ENCODE results near the gene NPTX1. TPM values are rescaled to one million over a fixed set of nuclear protein-coding genes. Genes with fewer than 3 reads are reported as not detected.

Gene NPTX1
- 10 to 100 TPM in 2 of 9 donors, 1 to 10 TPM in 7; 1.1 to 38.4 (median 6.3) TPM for total RNA-seq
- polyA plus RNA-seq: 10 to 100 TPM in 1 of 3 donors, 1 to 10 TPM in 1, under 1 TPM in 1; 0.30 to 68.2 (median 1.0) TPM
- long read RNA-seq, donor 1, full-length matches to known transcripts: 29 of 37 reads
- long read RNA-seq, donor 1, partial matches to known transcripts: 8 of 37 reads
- long read RNA-seq, donor 1, other reads (novel, unspliced or antisense): 0 of 37 reads
- long read RNA-seq, donor 2, full-length matches to known transcripts: 16 of 16 reads
- long read RNA-seq, donor 2, partial matches to known transcripts: 0 of 16 reads
- long read RNA-seq, donor 2, other reads (novel, unspliced or antisense): 0 of 16 reads
- long read RNA-seq, donor 3, full-length matches to known transcripts: 7 of 12 reads
- long read RNA-seq, donor 3, partial matches to known transcripts: 5 of 12 reads
- long read RNA-seq, donor 3, other reads (novel, unspliced or antisense): 0 of 12 reads
- long read RNA-seq, donor 4: 0 reads
- long read RNA-seq, donor 5, full-length matches to known transcripts: 17 of 17 reads
- long read RNA-seq, donor 5, partial matches to known transcripts: 0 of 17 reads
- long read RNA-seq, donor 5, other reads (novel, unspliced or antisense): 0 of 17 reads
- long read RNA-seq, donor 6, partial matches to known transcripts: 0 of 1 reads
- long read RNA-seq, donor 6, other reads (novel, unspliced or antisense): 1 of 1 reads
- long read RNA-seq, donor 7, full-length matches to known transcripts: 11 of 11 reads
- long read RNA-seq, donor 7, partial matches to known transcripts: 0 of 11 reads
- long read RNA-seq, donor 7, other reads (novel, unspliced or antisense): 0 of 11 reads
- long read RNA-seq, donor 8, full-length matches to known transcripts: 30 of 62 reads
- long read RNA-seq, donor 8, partial matches to known transcripts: 32 of 62 reads
- long read RNA-seq, donor 8, other reads (novel, unspliced or antisense): 0 of 62 reads
- long read RNA-seq, donor 9, full-length matches to known transcripts: 3 of 3 reads
- long read RNA-seq, donor 9, partial matches to known transcripts: 0 of 3 reads
- long read RNA-seq, donor 9, other reads (novel, unspliced or antisense): 0 of 3 reads
- long read RNA-seq, donor 10, full-length matches to known transcripts: 12 of 12 reads
- long read RNA-seq, donor 10, partial matches to known transcripts: 0 of 12 reads
- long read RNA-seq, donor 10, other reads (novel, unspliced or antisense): 0 of 12 reads

GRCh38 chr17:80475910-80476876 lies at the start of gene NPTX1:
NPTX1 (minus strand) TSS chr17:80476607; CDS start chr17:80476446, 161 bp downstream.
- intact Hi-C loops (cut with DNase I): no loop called here
- WGBS, 4 donors: 1% methylated on average over 94 to 135 of the region's 136 CpGs; no CpG with 5 or more reads in 2 of the 4 donors
- Histone ChIP-seq H3K9me3 (replicated peaks in 1 of 3) (no peaks in the 10 kb centered on the region), H3K4me1 (replicated peaks in 1 of 2) (peaks cover 30 to 41% of the 10 kb centered on the region in 2 donors), H3K36me3 (replicated peaks in 1 of 2) (no peaks in the 10 kb centered on the region), H3K27me3 (peaks cover 67% of the 10 kb centered on the region), H3K27ac (no peak within 1 kb of the TSS), H3K4me3 (peak within 1 kb of the TSS in 1 of 4 donors; percentile 50)
- peak in 1 of 7 donors; percentile 32 for DNase-seq
- no peak for TF ChIP-seq CTCF (IDR thresholded peaks at IDR 0.05)
- TF ChIP-seq POLR2A (IDR thresholded peaks at IDR 0.05): peak; percentile 15 to 16

- intact Hi-C loops (cut with DNase I): no loop called here
- no peak for DNase-seq
- Histone ChIP-seq H3K4me1 (replicated peaks in 1 of 2) (no peaks in the 10 kb centered on the region), H3K9me3 (replicated peaks in 1 of 3) (no peaks in the 10 kb centered on the region), H3K36me3 (replicated peaks in 1 of 2) (no peaks in the 10 kb centered on the region), H3K27ac (no peak overlapping the region), H3K27me3 (no peaks in the 10 kb centered on the region), H3K4me3 (no peak overlapping the region)
- TF ChIP-seq POLR2A (IDR thresholded peaks at IDR 0.05) (no peak), CTCF (IDR thresholded peaks at IDR 0.05) (no peak)
- 67 to 84% (median 74%) methylated on average over 15 to 16 of the region's 16 CpGs for WGBS, 4 donors
These were observed 47.7 kb upstream of the NPTX1 start for GRCh38 chr17:80523956-80524712.

- Histone ChIP-seq H3K4me3 (no peak overlapping the region), H3K36me3 (replicated peaks in 1 of 2) (no peaks in the 10 kb centered on the region), H3K27ac (no peak overlapping the region), H3K27me3 (no peaks in the 10 kb centered on the region), H3K4me1 (replicated peaks in 1 of 2) (no peaks in the 10 kb centered on the region), H3K9me3 (replicated peaks in 1 of 3) (no peaks in the 10 kb centered on the region)
- no peak for DNase-seq
- intact Hi-C loops (cut with DNase I): no loop called here
- 67 to 76% (median 72%) methylated on average over 9 to 12 of the region's 12 CpGs for WGBS, 4 donors
- no peak for TF ChIP-seq CTCF (IDR thresholded peaks at IDR 0.05)
- no peak for TF ChIP-seq POLR2A (IDR thresholded peaks at IDR 0.05)
These were observed 46.8 kb upstream of the NPTX1 start for GRCh38 chr17:80523054-80523744.

Data from adrenal gland (tissue), 19 donors.